ENCODE results near the gene TMEM182. TPM values are rescaled to one million over a fixed set of nuclear protein-coding genes. Genes with fewer than 3 reads are reported as not detected.

The TMEM182 gene
- total RNA-seq, 4 donors from 2014 or later, result 0.17 to 2.8 (median 0.72) TPM

DNA sequence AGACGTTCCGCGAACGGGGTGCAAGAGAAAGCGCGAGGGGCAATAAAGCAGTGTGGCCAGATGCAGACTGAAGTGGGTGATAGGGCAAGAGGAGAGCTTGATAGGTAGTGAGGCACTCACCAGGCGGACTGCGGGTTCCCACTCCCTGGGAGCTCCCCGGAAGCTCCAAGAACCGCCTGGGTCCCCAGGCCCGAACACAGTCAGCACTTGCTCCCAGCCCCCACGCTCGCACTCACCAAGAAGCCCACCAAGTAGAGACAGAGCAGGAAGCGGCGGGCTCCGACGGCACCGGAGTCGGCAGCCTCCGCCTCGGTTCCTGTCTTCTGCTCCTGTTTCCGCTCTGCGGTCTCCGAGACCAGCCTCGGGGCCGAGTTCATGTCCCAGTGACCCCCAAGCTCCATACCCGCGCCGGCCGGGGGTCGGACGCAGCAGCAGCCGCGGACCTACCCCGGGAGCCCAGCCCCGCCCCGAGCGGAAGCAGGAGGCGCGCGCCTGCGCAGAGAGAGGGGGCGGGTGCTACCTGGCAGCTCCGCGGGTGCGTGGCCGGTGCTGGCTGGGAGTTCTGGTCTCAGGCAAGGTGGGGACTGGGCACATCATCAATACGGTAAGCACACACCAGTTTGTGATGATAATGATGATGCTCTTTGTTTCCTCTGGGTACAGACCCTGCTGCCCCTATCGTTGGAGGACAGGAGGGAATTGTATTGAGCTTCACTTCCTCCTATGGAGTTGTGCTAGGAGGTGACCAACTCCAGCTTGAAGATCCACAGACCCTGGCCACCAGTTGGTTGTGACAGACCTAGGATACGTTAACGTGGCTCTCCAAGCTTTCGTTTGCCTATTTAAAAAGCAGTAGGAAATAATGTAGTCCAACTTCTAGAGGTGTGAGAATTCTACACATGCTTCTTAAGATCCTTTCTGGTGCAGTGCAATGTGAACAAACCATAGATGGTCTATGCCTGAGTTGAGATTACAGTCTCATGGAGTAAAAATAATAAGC is 25.1 kb upstream of the TMEM182 start:
- WGBS, result 0% methylated on average over 39 of the region's 52 CpGs
- H3K4me1 ChIP-seq, result peaks cover 13 to 25% (median 19%) of the 10 kb centered on the region in 4 donors

DNA sequence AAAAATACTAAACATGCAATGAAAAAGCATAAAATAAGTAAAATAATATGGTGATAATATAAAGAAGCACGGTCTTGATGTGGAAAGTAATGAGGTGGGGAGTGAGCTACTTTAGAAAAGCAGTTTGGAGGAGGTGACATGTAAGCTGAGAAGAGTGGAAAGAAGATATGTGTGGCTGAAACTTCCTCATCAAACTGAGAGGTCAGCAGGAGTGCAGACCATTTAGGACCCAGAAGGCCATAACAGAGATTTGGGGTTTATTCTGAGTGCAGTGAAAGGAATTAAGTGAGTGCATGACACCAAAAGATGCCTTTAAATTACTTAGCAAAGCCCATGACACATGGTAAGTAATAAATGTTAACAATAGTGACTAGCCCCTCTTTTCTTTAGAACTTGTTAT is 24.4 kb upstream of the TMEM182 start:
- H3K27me3 ChIP-seq, result no peaks in the 10 kb centered on the region
- no peak overlapping the region for H3K27ac ChIP-seq (replicated peaks in 1 of 4)
- H3K9me3 ChIP-seq, result no peaks in the 10 kb centered on the region
- no peak for DNase-seq (ENCODE audit: extremely low spot score)
- no peaks in the 10 kb centered on the region for H3K36me3 ChIP-seq
- peaks cover 13 to 25% (median 19%) of the 10 kb centered on the region in 4 donors for H3K4me1 ChIP-seq
- 79% methylated on average over 1 of the region's 1 CpG for WGBS
- intact Hi-C loops (cut with DNase I), result no loop called here
- H3K4me3 ChIP-seq, result peak overlapping the region; percentile 85 to 95 (median 94)
- TF ChIP-seq POLR2AphosphoS5 (IDR thresholded peaks at IDR 0.05), result no peak
- no peak for TF ChIP-seq POLR2A (IDR thresholded peaks at IDR 0.05; ENCODE audit: low read depth)
- no peak for TF ChIP-seq EP300 (IDR thresholded peaks at IDR 0.05)
- TF ChIP-seq CTCF (IDR thresholded peaks at IDR 0.05), result no peak

More for the DNA sequence above, 25.1 kb upstream of the TMEM182 start:
- H3K27ac ChIP-seq (replicated peaks in 1 of 4), result peak overlapping the region; percentile 73 to 80 (median 77)
- peak overlapping the region; percentile 85 to 95 (median 94) for H3K4me3 ChIP-seq
- H3K36me3 ChIP-seq, result peaks cover 0 to 4% (median 2%) of the 10 kb centered on the region in 4 donors
- intact Hi-C loops (cut with DNase I), result no loop called here
- no peak for DNase-seq (ENCODE audit: extremely low spot score)
- no peaks in the 10 kb centered on the region for H3K27me3 ChIP-seq
- peak; percentile 30 for TF ChIP-seq POLR2A (IDR thresholded peaks at IDR 0.05; ENCODE audit: low read depth)
- TF ChIP-seq EP300 (IDR thresholded peaks at IDR 0.05), result no peak
- peak in 1 of 3 experiments; percentile 23 for TF ChIP-seq CTCF (IDR thresholded peaks at IDR 0.05)
- peak; percentile 68 to 80 for TF ChIP-seq POLR2AphosphoS5 (IDR thresholded peaks at IDR 0.05)
- H3K9me3 ChIP-seq, result no peaks in the 10 kb centered on the region

DNA sequence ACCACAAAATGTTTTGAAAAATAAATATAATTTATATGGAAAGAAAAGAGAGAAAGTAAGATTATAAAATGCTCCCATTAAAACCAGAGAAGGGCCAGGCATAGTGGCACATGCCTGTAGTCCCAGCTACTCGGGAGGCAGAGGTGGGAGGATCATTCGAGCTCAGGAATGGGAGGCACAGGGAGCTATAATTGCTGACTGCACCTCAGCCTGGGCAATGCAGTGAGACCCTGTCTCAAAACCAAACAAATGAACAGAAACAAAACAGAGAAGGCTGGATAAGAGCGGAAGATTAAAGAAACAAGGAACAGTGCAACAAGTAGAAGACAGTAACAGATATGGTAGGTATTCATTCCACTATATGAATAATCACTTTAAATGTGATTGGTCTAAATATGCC is 18.6 kb upstream of the TMEM182 start:
- H3K4me3 ChIP-seq, result no peak overlapping the region
- H3K27ac ChIP-seq (replicated peaks in 1 of 4), result no peak overlapping the region
- intact Hi-C loops (cut with DNase I), result no loop called here
- no peaks in the 10 kb centered on the region for H3K36me3 ChIP-seq
- no peaks in the 10 kb centered on the region for H3K4me1 ChIP-seq
- WGBS, result 95% methylated on average over 3 of the region's 3 CpGs
- TF ChIP-seq POLR2AphosphoS5 (IDR thresholded peaks at IDR 0.05) (no peak), CTCF (IDR thresholded peaks at IDR 0.05) (no peak), EP300 (IDR thresholded peaks at IDR 0.05) (no peak), POLR2A (IDR thresholded peaks at IDR 0.05; ENCODE audit: low read depth) (no peak)
- no peaks in the 10 kb centered on the region for H3K27me3 ChIP-seq
- no peaks in the 10 kb centered on the region for H3K9me3 ChIP-seq
- no peak for DNase-seq (ENCODE audit: extremely low spot score)

- H3K4me3 ChIP-seq, result no peak overlapping the region
- 93% methylated on average over 4 of the region's 4 CpGs for WGBS
- no peaks in the 10 kb centered on the region for H3K27me3 ChIP-seq
- H3K27ac ChIP-seq (replicated peaks in 1 of 4), result no peak overlapping the region
- no peaks in the 10 kb centered on the region for H3K4me1 ChIP-seq
- DNase-seq (ENCODE audit: extremely low spot score), result no peak
- H3K36me3 ChIP-seq, result no peaks in the 10 kb centered on the region
- TF ChIP-seq CTCF (IDR thresholded peaks at IDR 0.05) (no peak), EP300 (IDR thresholded peaks at IDR 0.05) (no peak), POLR2A (IDR thresholded peaks at IDR 0.05; ENCODE audit: low read depth) (no peak), POLR2AphosphoS5 (IDR thresholded peaks at IDR 0.05) (no peak)
- H3K9me3 ChIP-seq, result no peaks in the 10 kb centered on the region
- intact Hi-C loops (cut with DNase I), result no loop called here
These were observed 13.7 kb upstream of the TMEM182 start for GRCh38 chr2:102748107-102748506.

Data from esophagus muscularis mucosa (tissue), 4 donors.